NCI-H1436 (cell line): ENCODE data around the gene PSME4.
"Not testable (repeated sequence)": the region's sequence is repeated elsewhere in the genome, so short reads cannot be mapped to it uniquely, and the experiment has no call there.

ENCODE experiments used
- DNase-seq: peaks from one replicate; lab custom pipeline; 2025; lab: John Stamatoyannopoulos, UW

The PSME4 gene

GRCh38 chr2:53842891-53843290 is 127.9 kb downstream of the PSME4 start:
- DNase-seq = no peak

GRCh38 chr2:53841651-53842050 is 129.1 kb downstream of the PSME4 start:
- not testable (repeated sequence) for DNase-seq

- no peak for DNase-seq
Observed at GRCh38 chr2:53840580-53840979, 130.2 kb downstream of the PSME4 start.

DNA sequence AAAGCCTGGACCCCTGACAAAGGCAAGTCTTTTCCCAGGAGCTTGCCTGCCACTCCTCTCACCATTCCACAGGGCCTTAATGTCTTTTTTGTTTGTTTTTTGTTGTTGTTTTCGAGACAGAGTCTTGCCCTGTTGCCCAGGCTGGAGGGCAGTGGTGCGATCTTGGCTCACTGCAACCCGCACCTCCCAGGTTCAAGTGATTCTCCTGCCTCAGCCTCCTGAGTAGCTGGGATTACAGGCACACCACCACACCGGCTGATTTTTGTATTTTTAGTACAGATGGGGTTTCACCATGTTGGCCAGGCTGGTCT is 140.9 kb downstream of the PSME4 start:
- not testable (repeated sequence) for DNase-seq

- peak; percentile 81 for DNase-seq
Observed at GRCh38 chr2:53829273-53829979, 141.4 kb downstream of the PSME4 start.

GRCh38 chr2:53828331-53828730 is 142.5 kb downstream of the PSME4 start:
- DNase-seq = no peak

GRCh38 chr2:53827398-53828175 is 143.2 kb downstream of the PSME4 start:
- no peak for DNase-seq

DNA sequence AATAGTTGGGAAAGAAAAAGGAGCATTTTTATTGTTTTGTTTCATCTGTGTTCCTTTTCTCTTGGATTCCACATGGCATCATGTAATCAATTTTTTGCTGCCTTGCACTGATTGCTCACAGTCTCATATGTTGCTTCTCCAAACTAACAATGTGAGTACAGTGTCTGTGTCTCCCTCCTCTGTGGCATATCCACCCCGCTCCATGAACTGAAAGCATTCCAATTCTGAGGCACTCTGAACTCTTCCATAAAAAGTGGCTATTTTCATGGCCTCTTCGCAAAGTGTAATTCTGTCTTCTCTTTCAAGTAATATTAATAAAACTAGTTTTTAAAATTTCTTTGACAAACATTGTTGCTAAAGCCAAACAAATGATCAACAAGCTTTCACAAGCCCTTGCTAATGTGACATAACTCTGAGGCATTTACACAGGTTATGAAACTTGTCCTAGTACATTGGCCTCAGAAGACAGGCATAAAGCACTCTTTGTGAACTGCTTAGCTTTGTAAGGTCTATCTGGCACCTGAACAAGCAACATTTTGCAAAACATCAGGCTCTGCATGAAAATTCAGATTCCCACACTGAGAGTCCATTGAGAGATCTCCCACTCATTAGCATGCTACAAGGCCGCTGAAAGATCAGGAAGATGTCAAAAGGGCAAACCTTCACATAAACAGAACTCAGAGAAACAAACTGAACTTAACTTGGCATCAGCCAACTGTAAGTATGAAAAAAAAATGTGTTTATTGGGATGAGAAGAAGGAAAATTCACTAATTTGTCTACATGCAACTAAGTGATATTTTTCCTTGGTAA is 144.0 kb downstream of the PSME4 start:
- no peak for DNase-seq

DNA sequence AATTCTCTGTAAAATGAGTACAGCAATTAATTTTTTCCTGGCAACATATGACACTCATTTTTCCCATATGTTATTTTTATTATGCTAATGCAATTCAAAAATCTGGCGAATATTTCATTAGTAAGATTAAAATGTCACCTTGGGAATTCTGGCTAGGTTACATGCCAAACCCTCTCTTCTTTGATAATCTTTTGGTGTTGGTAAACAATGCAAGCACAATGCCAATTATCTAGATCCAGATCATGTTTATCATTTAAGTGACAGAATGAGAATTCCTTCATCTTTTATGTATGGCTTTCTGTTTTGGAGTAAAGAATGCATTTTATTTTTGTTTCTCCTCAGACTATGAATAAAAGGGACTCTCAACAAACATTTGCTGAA is 144.8 kb downstream of the PSME4 start:
- no peak for DNase-seq

GRCh38 chr2:53823639-53824038 is 147.2 kb downstream of the PSME4 start:
- not testable (repeated sequence) for DNase-seq

GRCh38 chr2:53821810-53822209 is 149.0 kb downstream of the PSME4 start:
- no peak for DNase-seq

- DNase-seq = no peak
Observed at GRCh38 chr2:53820711-53821110, 150.1 kb downstream of the PSME4 start.

- DNase-seq = no peak
Observed at GRCh38 chr2:53820048-53820447, 150.7 kb downstream of the PSME4 start.

DNA sequence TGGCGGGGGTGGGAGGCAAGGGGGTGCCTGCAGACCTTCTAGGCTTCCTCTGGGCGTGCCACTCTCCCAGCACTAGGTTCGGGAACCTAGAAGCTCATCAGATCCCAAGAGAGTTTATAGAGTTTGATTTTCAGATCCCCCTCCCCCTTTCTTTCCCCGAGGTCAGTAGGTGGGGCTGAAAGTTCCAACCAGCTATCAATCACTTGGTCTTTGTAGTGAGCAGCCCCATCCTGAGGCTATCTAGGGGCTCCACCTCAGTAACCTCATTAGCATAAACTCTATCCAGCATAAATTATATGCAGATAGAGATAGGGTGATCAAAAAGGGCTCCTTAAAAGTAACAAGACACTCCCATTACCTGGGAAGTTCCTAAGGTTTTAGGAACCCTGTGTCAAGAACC is 151.2 kb downstream of the PSME4 start:
- DNase-seq = no peak

- no peak for DNase-seq
Observed at GRCh38 chr2:53818854-53819435, 151.8 kb downstream of the PSME4 start.
